Activated CD4-positive, alpha-beta T cell treated with anti-CD3 and anti-CD28 coated beads, Interleukin-2, amount 10 ng/mL, durations not matched to agents 7 days and 5 days (primary cell): ENCODE results near the gene CLN3. TPM values are rescaled to one million over a fixed set of nuclear protein-coding genes. Genes with fewer than 3 reads are reported as not detected.
"Not testable (repeated sequence)": the region's sequence is repeated elsewhere in the genome, so short reads cannot be mapped to it uniquely, and the experiment has no call there.

Experiments
- CTCF ChIA-PET: fragments of 350-600 bp; sonication (Branson Sonifier 250); formaldehyde crosslinking; loops from one replicate; lab custom pipeline; 2021; ENCODE audit warnings: antibody characterized with exemption; lab: Charles Lee
- POLR2A ChIA-PET: fragments of 350-600 bp; sonication (Branson Sonifier 250); formaldehyde crosslinking; loops from one replicate; lab custom pipeline; 2021; ENCODE audit warnings: antibody characterized with exemption; lab: Charles Lee
- DNase-seq: peaks from one replicate; pipeline ENCODE4 v3.0.0-alpha.2; 2020
- H3K27ac Mint-ChIP-seq: one replicate; pipeline ENCODE4 v1.8.0; 2021; ENCODE audit warnings: mild to moderate bottlenecking, moderate library complexity, mixed read lengths
- H3K27me3 Mint-ChIP-seq: one replicate; pipeline ENCODE4 v1.8.0; 2021; ENCODE audit warnings: mixed read lengths
- H3K36me3 Mint-ChIP-seq: one replicate; pipeline ENCODE4 v1.8.0; 2021; ENCODE audit warnings: low read depth, mixed read lengths
- H3K4me1 Mint-ChIP-seq: one replicate; pipeline ENCODE4 v1.8.0; 2021; ENCODE audit warnings: mixed read lengths
- H3K4me3 Mint-ChIP-seq: one replicate; pipeline ENCODE4 v1.8.0; 2021; ENCODE audit warnings: mild to moderate bottlenecking, moderate library complexity, mixed read lengths
- H3K9me3 Mint-ChIP-seq: one replicate; pipeline ENCODE4 v1.8.0; 2021; ENCODE audit warnings: mixed read lengths
- total RNA-seq, 2 experiments: library from RNA; stranded (reverse); gene quantifications; one replicate each; pipeline ENCODE4 v1.2.3, GENCODE V29; 2021

The CLN3 gene
- total RNA-seq, 2 experiments from 2014 or later: 53.4 to 58.4 TPM

DNA sequence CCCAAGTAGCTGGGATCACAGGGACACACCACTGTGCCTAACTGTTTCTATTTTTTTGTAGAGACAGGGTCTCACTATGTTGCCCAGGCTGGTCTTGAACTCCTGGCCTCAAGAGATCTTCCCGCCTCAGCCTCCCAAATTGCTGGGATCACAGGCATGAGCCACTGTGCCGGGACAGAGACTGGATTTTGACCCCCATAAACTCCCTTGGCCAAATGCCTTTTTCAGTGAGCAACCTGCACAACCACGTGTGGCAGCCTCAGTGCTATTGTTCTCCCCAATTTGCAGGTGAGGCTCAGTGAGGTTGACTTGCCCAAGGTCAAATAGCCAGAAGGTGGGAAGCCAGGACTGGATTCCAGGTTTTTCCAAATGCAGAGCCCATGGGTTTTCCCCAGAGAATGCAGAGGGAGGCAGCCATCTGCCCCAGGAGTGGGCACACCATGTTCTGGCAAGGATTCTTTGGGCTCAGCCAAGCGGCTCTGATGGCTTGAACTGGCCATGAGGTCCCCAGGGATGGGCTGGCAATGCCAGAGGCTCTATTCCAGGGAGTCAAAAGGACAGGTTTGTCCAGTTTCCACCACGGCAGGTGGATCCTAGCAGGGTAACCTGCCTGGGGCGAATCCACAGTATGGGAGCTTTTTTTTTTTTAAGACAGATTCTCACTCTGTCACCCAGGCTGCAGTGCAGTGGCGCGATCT lies 13.0 kb upstream of the CLN3 start:
- ChIA-PET CTCF (interaction anchor here (0.6 to 2.2 kb wide), 3 partner anchors 10 to 1322 kb away, joined by 3 to 18 read pairs (median 4); partner anchors contain the start of genes APOBR and SULT1A1), POLR2A (no interaction called here)
- Mint-ChIP-seq H3K4me3 (no peak overlapping the region), H3K27me3 (no peaks in the 10 kb centered on the region), H3K36me3 (peaks cover 2% of the 10 kb centered on the region), H3K27ac (no peak overlapping the region), H3K9me3 (no peaks in the 10 kb centered on the region), H3K4me1 (peaks cover 24% of the 10 kb centered on the region)
- DNase-seq: no peak

DNA sequence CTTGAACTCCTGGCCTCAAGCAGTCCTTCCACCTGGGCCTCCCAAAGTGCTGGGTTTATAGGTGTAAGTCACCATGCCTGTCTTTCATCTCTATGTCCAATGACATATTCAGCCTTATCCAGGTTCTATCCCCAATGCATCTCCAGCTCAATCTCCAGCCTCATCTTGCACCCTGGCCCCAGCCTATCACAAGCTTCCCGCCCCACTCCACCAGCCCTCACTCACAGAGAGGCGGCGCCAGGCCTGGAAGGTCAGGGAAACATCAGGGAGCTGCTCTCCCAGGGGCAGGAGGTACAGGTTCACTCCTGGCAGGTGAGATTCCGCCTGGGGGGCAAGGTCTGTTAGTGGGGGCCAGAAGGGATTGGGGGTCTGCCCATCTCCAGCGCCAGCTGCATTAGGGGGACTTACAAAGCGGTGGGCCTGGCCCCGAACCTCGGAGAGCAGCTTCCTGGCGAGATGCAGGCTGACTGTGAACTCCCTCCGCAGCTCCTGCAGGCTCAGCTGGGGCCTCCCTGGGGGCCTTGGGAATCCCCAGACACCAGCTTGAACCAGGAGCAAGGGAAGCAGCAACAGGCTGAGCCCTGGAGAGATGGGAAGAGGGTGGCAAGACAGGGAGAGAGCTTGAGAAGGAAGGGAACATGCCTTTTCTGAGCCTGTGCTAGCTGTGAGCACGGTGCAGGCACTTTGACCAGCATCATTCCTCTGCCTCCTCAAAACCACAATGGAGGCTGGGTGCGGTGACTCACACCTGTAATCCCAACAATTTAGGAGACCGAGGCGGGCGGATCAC lies 11.8 kb upstream of the CLN3 start:
- ChIA-PET POLR2A (no interaction called here), CTCF (interaction anchor here (0.6 to 2.2 kb wide), 3 partner anchors 9 to 1323 kb away, joined by 3 to 18 read pairs (median 4); partner anchors contain the start of genes APOBR and SULT1A1)
- no peak for DNase-seq
- H3K4me3 Mint-ChIP-seq: no peak overlapping the region
- no peaks in the 10 kb centered on the region for H3K27me3 Mint-ChIP-seq
- H3K9me3 Mint-ChIP-seq: no peaks in the 10 kb centered on the region
- H3K27ac Mint-ChIP-seq: no peak overlapping the region
- peaks cover 24% of the 10 kb centered on the region for H3K4me1 Mint-ChIP-seq
- peaks cover 7% of the 10 kb centered on the region for H3K36me3 Mint-ChIP-seq

DNA sequence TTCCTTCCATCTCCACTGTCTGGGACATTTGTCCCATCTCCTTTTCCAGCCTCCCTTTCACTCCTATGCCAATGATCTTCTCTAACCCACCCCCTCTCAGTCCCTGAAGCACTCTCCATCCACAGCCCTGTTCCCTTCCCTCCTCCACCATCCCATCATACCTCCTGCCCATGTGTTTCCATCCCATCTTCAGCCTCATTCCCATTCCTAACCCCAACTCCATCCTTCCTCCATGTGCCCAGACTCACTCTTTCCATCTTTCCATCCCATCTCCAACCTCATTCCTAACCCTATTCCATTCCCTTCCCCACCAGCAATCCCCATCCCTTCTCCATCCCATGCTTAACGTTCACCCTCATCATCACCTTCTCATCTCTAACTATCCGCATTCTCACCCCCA lies 10.4 kb upstream of the CLN3 start:
- POLR2A ChIA-PET: no interaction called here
- no peaks in the 10 kb centered on the region for H3K9me3 Mint-ChIP-seq
- H3K27me3 Mint-ChIP-seq: no peaks in the 10 kb centered on the region
- CTCF ChIA-PET: interaction anchor here (2.2 kb wide), 1 partner anchor 8 kb away, joined by 18 read pairs; the partner anchor contains the start of gene APOBR
- H3K4me1 Mint-ChIP-seq: peaks cover 15% of the 10 kb centered on the region
- peaks cover 13% of the 10 kb centered on the region for H3K36me3 Mint-ChIP-seq
- H3K4me3 Mint-ChIP-seq: no peak overlapping the region
- no peak for DNase-seq
- H3K27ac Mint-ChIP-seq: no peak overlapping the region

DNA sequence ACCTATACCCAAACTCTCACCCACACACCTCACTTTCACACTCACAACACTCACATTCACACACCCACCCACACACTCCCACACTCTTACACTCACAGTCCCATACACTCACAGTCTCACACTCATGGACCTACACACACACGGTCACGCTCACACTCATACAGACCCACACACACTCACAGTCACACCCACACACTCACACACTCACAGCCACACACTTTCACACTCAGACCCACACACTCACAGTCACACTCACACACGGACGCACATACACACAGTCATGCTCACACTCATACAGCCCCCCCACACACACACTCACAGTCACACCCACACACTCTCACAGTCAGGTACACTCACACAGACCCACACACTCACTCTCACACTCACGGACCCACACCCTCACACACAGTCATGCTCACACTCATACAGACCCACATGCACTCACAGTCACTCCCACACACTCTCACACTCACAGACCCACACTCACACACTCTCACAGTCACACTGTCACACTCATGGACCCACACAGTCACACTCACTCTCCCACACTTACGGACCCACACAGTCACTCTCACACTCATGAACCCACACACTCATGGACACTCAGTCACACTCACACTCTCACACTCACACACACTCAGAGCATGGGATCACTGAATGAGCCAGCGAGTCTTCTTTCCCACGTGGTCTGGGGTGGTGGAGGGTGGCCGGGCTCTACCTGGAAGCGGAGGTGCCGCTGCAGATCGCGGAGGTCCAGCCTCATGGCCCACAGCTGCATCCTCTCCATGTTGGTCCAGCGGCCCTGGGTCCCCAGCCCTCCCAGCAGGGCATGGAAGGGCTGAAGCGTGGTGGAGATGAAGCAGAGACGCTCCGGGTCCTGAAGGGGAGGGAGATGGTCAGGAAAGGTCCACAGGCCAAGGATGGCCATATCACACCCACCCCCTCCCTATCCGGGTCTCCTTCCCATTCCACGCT lies 9.7 kb upstream of the CLN3 start:
- ChIA-PET POLR2A (no interaction called here), CTCF (no interaction called here)
- Mint-ChIP-seq H3K9me3 (no peaks in the 10 kb centered on the region), H3K27ac (no peak overlapping the region), H3K4me1 (peaks cover 18% of the 10 kb centered on the region), H3K4me3 (no peak overlapping the region), H3K36me3 (peaks cover 20% of the 10 kb centered on the region), H3K27me3 (no peaks in the 10 kb centered on the region)
- no peak for DNase-seq

DNA sequence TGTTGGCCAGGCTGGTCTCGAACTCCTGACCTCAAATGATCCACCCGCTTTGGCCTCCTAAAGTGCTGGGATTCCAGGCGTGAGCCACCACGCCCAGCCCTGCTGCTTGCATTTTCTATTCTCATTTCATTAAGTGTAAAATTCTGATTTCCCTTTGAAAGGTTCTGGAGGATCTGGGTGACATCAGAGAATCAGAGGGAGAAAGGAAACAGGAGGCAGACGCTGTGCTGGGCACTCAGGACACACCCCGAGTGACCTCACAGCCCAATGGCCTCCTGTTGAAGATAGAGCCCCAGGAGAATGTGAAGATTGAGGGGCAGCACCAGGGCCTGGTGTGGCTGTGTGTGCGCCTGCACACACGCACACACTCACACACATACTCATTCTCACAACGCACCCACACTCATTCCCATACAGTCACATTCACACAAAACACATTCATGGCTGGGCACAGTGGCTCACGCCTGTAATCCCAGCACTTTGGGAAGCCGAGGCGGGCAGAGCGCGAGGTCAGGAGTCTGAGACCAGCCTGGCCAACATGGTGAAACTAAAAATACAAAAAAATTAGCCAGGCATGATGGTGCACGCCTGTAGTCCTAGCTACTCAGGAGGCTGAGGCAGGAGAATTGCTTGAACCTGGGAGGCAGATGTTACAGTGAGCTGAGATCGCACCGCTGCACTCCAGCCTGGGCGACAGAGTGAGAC lies 8.8 kb upstream of the CLN3 start:
- H3K9me3 Mint-ChIP-seq, POLR2A ChIA-PET, DNase-seq, H3K27me3 Mint-ChIP-seq, H3K4me3 Mint-ChIP-seq, CTCF ChIA-PET: not testable (repeated sequence)
- peaks cover 25% of the 10 kb centered on the region for H3K36me3 Mint-ChIP-seq
- H3K4me1 Mint-ChIP-seq: peaks cover 27% of the 10 kb centered on the region
- H3K27ac Mint-ChIP-seq: peak overlapping the region; percentile 25

DNA sequence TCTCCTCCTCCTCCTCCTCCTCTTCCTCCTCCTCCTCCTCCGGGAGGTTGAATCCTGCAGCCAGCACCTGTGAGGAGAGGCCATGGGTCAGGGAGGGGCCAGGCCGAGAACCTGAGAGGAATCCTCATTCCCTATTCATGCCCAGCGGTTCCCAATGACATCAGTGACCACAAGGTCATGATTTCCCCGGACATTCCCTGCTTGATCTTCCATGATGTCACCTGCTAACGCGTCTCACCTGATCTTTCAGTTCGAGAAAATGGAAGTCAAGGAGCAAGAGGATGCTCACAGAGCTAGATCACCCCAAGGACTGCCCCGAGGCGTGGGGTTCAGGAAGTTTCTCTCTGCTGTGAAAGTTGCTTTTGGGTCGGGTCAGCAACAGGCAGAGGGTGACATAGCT lies 8.0 kb upstream of the CLN3 start:
- Mint-ChIP-seq H3K36me3 (peaks cover 30% of the 10 kb centered on the region), H3K27me3 (no peaks in the 10 kb centered on the region), H3K9me3 (no peaks in the 10 kb centered on the region), H3K27ac (no peak overlapping the region), H3K4me3 (no peak overlapping the region), H3K4me1 (peaks cover 35% of the 10 kb centered on the region)
- ChIA-PET CTCF (no interaction called here), POLR2A (no interaction called here)
- DNase-seq: no peak

DNA sequence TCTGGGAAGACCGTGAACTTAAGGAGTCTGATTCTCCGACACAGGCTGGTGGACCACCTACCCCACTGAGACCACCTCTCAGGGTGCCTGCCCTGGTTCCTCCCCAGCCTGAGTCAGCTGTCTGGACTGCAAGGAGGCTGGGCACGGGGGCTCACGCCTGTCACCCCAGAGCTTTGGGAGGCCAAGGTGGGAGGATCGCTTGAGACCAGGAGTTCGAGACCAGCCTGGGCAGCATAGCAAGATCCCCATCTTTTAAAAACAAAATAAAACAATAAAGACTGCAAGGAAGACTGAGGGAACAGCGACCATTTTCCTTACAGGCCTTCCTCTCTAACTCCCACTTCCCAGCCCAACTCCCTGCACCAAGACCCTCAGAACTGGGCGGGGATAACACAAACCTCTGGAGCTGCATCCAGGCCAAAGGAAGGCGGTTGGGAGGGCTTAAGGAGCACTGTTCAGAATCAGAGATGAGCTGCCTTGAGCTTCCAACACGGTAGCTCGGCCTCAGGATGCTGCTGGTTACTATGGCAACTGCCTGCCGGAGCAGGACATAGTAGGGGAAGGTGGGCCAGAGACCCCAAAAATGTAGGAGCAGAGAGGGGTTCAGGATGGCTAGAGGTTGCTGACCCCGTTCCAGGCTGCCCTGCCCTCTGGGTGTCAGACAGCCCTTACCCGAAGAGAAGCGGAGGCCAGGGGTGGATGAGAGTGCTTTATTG lies 7.0 kb upstream of the CLN3 start:
- Mint-ChIP-seq H3K4me3 (no peak overlapping the region), H3K27ac (peak overlapping the region; percentile 5), H3K4me1 (peaks cover 45% of the 10 kb centered on the region), H3K9me3 (no peaks in the 10 kb centered on the region), H3K27me3 (no peaks in the 10 kb centered on the region), H3K36me3 (peaks cover 31% of the 10 kb centered on the region)
- no peak for DNase-seq
- ChIA-PET POLR2A (interaction anchor here (0.6 kb wide), 1 partner anchor 9 kb away, joined by 3 read pairs; no protein-coding TSS in a partner anchor), CTCF (no interaction called here)

DNA sequence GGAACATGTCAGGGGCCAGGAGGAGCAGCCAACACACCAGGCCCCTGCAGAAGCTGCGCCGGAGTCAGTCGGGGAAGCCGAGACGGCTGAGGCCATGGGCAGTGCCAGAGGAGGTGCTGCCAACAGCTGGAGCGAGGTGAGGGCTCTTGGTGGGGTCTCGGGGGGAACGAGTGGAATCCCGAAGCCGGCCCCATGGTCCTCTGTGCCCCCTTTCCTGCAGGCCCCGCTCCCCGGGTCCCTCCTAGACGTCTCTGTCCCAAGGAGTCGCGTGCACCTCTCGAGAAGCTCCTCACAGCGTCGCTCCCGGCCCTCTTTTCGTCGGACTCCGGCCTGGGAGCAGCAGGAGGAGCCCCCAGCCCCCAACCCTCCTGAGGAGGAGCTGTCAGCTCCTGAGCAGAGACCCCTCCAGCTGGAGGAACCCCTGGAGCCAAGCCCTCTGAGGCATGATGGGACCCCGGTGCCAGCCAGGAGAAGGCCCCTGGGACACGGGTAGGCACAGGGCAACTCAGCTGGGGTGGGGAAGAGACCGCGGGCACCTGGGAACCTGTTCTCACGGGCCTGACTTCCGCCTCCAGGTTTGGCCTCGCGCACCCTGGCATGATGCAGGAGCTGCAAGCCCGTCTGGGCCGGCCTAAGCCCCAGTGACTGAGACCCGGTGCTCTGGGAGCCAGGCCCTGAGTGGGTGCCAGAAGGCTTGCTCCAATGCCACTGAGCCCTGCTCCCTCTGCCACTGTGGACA lies 6.2 kb upstream of the CLN3 start:
- Mint-ChIP-seq H3K27me3 (no peaks in the 10 kb centered on the region), H3K4me1 (peaks cover 53% of the 10 kb centered on the region), H3K4me3 (no peak overlapping the region), H3K27ac (peak overlapping the region; percentile 5), H3K9me3 (no peaks in the 10 kb centered on the region), H3K36me3 (peaks cover 32% of the 10 kb centered on the region)
- no peak for DNase-seq
- CTCF ChIA-PET: no interaction called here
- POLR2A ChIA-PET: no interaction called here

DNA sequence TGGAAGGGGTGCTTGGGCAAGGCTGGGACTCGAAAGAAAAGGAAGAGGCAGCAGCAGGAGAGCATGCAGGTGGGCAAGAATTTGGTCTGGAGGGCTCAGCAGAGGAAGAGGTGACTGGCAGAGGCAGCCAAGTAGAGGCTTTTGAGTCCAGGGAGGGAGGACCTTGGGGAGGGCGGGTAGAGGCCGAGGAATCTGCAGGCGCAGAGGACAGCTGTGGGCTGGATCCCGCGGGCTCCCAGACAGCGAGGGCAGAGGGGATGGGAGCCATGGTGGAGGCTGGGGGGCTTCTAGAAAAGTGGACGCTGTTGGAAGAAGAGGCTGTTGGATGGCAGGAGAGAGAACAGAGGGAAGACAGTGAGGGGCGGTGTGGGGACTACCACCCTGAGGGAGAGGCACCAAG lies 5.5 kb upstream of the CLN3 start:
- POLR2A ChIA-PET: no interaction called here
- Mint-ChIP-seq H3K4me1 (peaks cover 53% of the 10 kb centered on the region), H3K27me3 (no peaks in the 10 kb centered on the region), H3K27ac (peak overlapping the region; percentile 81), H3K36me3 (peaks cover 32% of the 10 kb centered on the region), H3K9me3 (no peaks in the 10 kb centered on the region), H3K4me3 (no peak overlapping the region)
- DNase-seq: no peak
- CTCF ChIA-PET: no interaction called here

DNA sequence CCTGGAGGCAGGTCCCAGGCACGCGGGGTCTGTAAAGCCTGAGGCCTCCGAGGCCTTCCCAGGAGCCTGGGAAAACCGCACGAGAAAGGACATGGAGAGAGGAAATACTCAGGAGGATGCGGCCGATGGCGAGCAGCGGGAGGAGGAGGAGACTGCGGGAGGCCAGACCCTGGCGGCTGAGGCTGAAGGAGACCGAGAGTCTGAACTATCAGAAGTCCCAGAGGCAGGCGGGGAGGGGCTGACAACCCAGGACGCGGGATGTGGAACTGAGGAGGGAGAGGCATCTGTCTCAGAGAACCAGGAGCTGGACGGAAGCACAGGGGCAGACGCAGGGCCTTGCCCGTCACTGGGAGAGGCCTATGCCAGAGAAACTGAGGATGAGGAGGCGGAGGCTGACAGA lies 5.0 kb upstream of the CLN3 start:
- no peak overlapping the region for H3K4me3 Mint-ChIP-seq
- CTCF ChIA-PET: interaction anchor here (0.8 kb wide), 1 partner anchor 9 kb away, joined by 3 read pairs; the partner anchor contains the start of gene IL27
- H3K36me3 Mint-ChIP-seq: peaks cover 32% of the 10 kb centered on the region
- no peaks in the 10 kb centered on the region for H3K27me3 Mint-ChIP-seq
- POLR2A ChIA-PET: no interaction called here
- no peak for DNase-seq
- H3K9me3 Mint-ChIP-seq: no peaks in the 10 kb centered on the region
- peaks cover 53% of the 10 kb centered on the region for H3K4me1 Mint-ChIP-seq
- H3K27ac Mint-ChIP-seq: peak overlapping the region; percentile 81
